Spleen (tissue), 11 donors: ENCODE measurements around the gene PITPNC1. TPM values are rescaled to one million over a fixed set of nuclear protein-coding genes. Genes with fewer than 3 reads are reported as not detected.

Experiments used
- DNase-seq: peaks from one replicate; pipeline ENCODE4 v3.0.0-alpha.2; 2020
- H3K27ac ChIP-seq, 8 donors: fragments of 200-600 bp; sonication (generic) in 7 of 8; 1 replicate in 4 of 8; 2 replicates in 4 of 8; pipeline versions ENCODE4 v1.5.0 to v1.8.0; 2016 to 2021; ENCODE audit warnings: inconsistent platforms in 4 of 8, mild to moderate bottlenecking in 4 of 8, moderate library complexity in 1 of 8
- H3K27me3 ChIP-seq, 7 donors: fragments of 200-600 bp; sonication (generic) in 6 of 7; replicated peaks in 1 of 7; 1 replicate in 4 of 7; 2 replicates in 3 of 7; pipeline versions ENCODE4 v1.5.0 to v1.8.0; 2016 to 2021; ENCODE audit warnings: inconsistent platforms in 3 of 7, mild to moderate bottlenecking in 1 of 7
- H3K36me3 ChIP-seq, 6 donors: fragments of 200-600 bp; sonication (generic) in 5 of 6; 1 replicate in 4 of 6; 2 replicates in 2 of 6; pipeline versions ENCODE4 v1.5.0 to v1.8.0; 2016 to 2021; ENCODE audit warnings: inconsistent platforms in 2 of 6
- H3K4me1 ChIP-seq, 6 donors: fragments of 200-600 bp; sonication (generic) in 5 of 6; 1 replicate in 3 of 6; 2 replicates in 3 of 6; pipeline versions ENCODE4 v1.5.0 to v1.8.0; 2016 to 2021; ENCODE audit warnings: inconsistent platforms in 3 of 6
- H3K4me3 ChIP-seq, 8 donors: fragments of 200-600 bp; sonication (generic) in 7 of 8; 1 replicate in 4 of 8; 2 replicates in 4 of 8; pipeline versions ENCODE4 v1.5.0 to v1.8.0; 2016 to 2021; ENCODE audit warnings: inconsistent platforms in 4 of 8, mild to moderate bottlenecking in 4 of 8, moderate library complexity in 2 of 8
- H3K9me3 ChIP-seq, 8 donors: fragments of 200-600 bp; sonication (generic) in 7 of 8; 1 replicate in 4 of 8; 2 replicates in 4 of 8; pipeline versions ENCODE4 v1.5.0 to v1.8.0; 2016 to 2021; ENCODE audit warnings: inconsistent platforms in 4 of 8
- POLR2A ChIP-seq, 3 donors: fragments of 450-650 bp; IDR thresholded peaks; one replicate each; pipeline ENCODE4 v1.5.1; 2017; ENCODE audit warnings: antibody characterized with exemption in 3 of 3, mild to moderate bottlenecking in 1 of 3
- POLR2AphosphoS5 ChIP-seq, 3 donors: sonication (generic); formaldehyde crosslinking; IDR thresholded peaks; one replicate each; pipeline ENCODE4 v1.5.1; 2017; ENCODE audit warnings: antibody characterized with exemption in 3 of 3
- WGBS, 5 donors: extraction: QIAGEN DNeasy Blood & Tissue Kit in 3 of 5; methylation state at CpG; one replicate each; pipeline versions ENCODE4 v1.1.5 to v1.1.7; 2013 to 2018; 5-methylcytosine and 5-hydroxymethylcytosine counted together
- intact Hi-C: fragments of 100-400 bp; cut with DNase I; formaldehyde crosslinking; loops from one replicate; pipeline ENCODE4 v1.15.0; 2023; ENCODE audit warnings: low total_unique reads
- polyA plus RNA-seq, 3 donors: library from polyadenylated mRNA; stranded (reverse); fragments of 200-250 nt; gene quantifications; one replicate each; pipeline ENCODE4 v1.2.1, GENCODE V29; 2013
- total RNA-seq, 7 donors: library from RNA; depleted of rRNA in 3 of 7; stranded (reverse); fragments of >200 nt in 3 of 7; fragmentation: NEBNext Ultra II Directional in 4 of 7; extraction: Animal tissue kit (Norgen Biotek cat#: 25700) in 4 of 7; gene quantifications; one replicate each; pipeline versions ENCODE4 v1.1.0 to v1.2.1, GENCODE V29; 2016 to 2021
- TF ChIP-seq, protein P1 (sequence below), 11 experiments: fragments of 200-600 bp in 7 of 11; fragments of 450-650 bp in 4 of 11; sonication (generic) in 4 of 11; IDR thresholded peaks in 8 of 11; conservative IDR thresholded peaks in 3 of 11; 1 replicate in 7 of 11; 2 replicates in 4 of 11; pipeline versions ENCODE4 v1.4.0 to v1.8.0; 2016 to 2021; ENCODE audit warnings: antibody characterized with exemption in 11 of 11, inconsistent platforms in 4 of 11, mild to moderate bottlenecking in 1 of 11
- donor health status: healthy with polysubstance abuse.
- donor health status: DM: no; HTN: no; CAD: no; lungs with moderate emphysema.
- donor health status: DM: no; HTN: no; CAD: no.
- donor health status: Bipolar disorder and iron deficiency.
- donor health status: healthy.
- donor health status: DM: no; HTN: no; CAD: no.
- donor health status: DM: yes; HTN: yes; CAD: no.

Gene PITPNC1
- total and polyA plus RNA-seq, 10 donors, result 5.8 to 33.8 (median 18.8) TPM

DNA sequence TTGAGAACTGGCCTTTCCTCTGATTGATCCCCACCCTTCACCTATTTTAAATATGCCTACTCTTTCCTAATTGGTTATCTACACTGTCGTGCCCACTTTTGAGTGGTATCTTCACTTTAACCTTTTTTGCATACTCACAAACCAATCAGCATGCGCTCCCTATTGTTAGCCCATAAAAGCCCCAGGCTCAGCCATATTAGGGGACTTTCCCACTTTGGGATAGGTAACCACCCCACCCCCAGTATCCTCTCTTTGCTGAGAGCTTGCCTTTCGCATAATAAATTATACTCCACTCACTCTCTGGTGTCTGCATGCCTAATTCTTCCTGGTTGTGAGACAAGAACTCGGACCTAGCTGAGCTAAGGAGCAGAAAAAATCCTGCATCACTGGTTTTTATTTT lies 281.2 kb downstream of the PITPNC1 start:
- Histone ChIP-seq H3K4me1 (no peaks in the 10 kb centered on the region), H3K27ac (no peak overlapping the region), H3K27me3 (no peaks in the 10 kb centered on the region), H3K36me3 (peaks cover 0 to 12% (median 0%) of the 10 kb centered on the region in 6 donors), H3K4me3 (no peak overlapping the region), H3K9me3 (peaks cover 0 to 25% (median 20%) of the 10 kb centered on the region in 8 donors)
- TF ChIP-seq POLR2AphosphoS5 (IDR thresholded peaks at IDR 0.05), result no peak
- no peak for TF ChIP-seq POLR2A (IDR thresholded peaks at IDR 0.05)
- TF ChIP-seq, protein P1, sequence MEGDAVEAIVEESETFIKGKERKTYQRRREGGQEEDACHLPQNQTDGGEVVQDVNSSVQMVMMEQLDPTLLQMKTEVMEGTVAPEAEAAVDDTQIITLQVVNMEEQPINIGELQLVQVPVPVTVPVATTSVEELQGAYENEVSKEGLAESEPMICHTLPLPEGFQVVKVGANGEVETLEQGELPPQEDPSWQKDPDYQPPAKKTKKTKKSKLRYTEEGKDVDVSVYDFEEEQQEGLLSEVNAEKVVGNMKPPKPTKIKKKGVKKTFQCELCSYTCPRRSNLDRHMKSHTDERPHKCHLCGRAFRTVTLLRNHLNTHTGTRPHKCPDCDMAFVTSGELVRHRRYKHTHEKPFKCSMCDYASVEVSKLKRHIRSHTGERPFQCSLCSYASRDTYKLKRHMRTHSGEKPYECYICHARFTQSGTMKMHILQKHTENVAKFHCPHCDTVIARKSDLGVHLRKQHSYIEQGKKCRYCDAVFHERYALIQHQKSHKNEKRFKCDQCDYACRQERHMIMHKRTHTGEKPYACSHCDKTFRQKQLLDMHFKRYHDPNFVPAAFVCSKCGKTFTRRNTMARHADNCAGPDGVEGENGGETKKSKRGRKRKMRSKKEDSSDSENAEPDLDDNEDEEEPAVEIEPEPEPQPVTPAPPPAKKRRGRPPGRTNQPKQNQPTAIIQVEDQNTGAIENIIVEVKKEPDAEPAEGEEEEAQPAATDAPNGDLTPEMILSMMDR (IDR thresholded peaks at IDR 0.05 in 8 of 11, conservative IDR thresholded peaks at IDR 0.05 in 3 of 11), result no peak
- intact Hi-C loops, result no loop called here
- DNase-seq, result no peak
- WGBS, 5 donors, result 83 to 99% (median 96%) methylated on average over 4 of the region's 4 CpGs

DNA sequence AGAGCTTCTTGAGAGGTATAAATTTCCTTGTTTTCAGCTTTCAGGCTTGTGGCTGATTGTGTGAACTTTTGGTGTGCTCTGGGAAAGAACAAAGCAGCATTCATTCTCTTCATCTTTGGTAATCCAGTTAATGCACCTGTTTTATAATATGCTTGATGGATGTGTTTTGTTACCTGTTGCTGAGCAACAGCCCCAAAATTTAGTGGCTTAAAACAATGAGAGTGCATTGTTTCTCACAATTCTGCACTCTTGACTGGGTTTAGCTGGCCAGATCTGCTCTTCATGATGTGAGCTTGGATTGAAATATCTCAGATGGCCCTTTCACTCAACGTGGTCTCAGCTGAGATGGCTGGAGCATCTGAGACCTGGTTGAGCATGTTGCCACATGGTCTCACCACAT lies 281.9 kb downstream of the PITPNC1 start:
- intact Hi-C loops, result no loop called here
- Histone ChIP-seq H3K9me3 (peaks cover 0 to 25% (median 20%) of the 10 kb centered on the region in 8 donors), H3K36me3 (peaks cover 0 to 7% (median 0%) of the 10 kb centered on the region in 6 donors), H3K27me3 (no peaks in the 10 kb centered on the region), H3K4me3 (no peak overlapping the region), H3K4me1 (no peaks in the 10 kb centered on the region), H3K27ac (no peak overlapping the region)
- DNase-seq, result no peak
- whole genome bisulfite sequencing, 5 donors, result 64 to 100% (median 95%) methylated on average over 1 of the region's 1 CpG
- TF ChIP-seq, protein P1 (IDR thresholded peaks at IDR 0.05 in 8 of 11, conservative IDR thresholded peaks at IDR 0.05 in 3 of 11), result no peak
- TF ChIP-seq POLR2A (IDR thresholded peaks at IDR 0.05), result no peak
- no peak for TF ChIP-seq POLR2AphosphoS5 (IDR thresholded peaks at IDR 0.05)

DNA sequence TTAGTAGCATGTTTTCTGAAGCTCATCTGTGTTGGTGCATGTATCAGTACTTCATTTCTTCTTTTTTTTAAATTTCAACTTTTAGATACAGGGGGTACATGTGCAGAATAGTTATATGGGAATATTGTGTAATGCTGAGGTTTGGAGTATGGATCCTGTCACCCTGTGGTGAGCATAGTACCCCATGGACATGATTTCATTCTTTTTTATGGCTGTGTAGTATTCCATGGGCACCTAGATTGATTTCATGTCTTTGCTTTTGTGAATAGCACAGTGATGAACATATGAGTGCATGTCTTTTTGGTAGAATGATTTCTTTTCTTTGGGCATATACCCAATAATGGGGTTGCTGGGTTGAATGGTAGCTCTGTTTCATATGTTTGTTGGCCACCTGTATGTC lies 285.6 kb downstream of the PITPNC1 start:
- intact Hi-C loops, result no loop called here
- H3K9me3 ChIP-seq, result peaks cover 0 to 22% (median 15%) of the 10 kb centered on the region in 8 donors
- peaks cover 0 to 5% (median 0%) of the 10 kb centered on the region in 6 donors for H3K36me3 ChIP-seq
- no peaks in the 10 kb centered on the region for H3K27me3 ChIP-seq
- H3K4me1 ChIP-seq, result peaks cover 0 to 2% (median 0%) of the 10 kb centered on the region in 6 donors
- no peak for TF ChIP-seq POLR2A (IDR thresholded peaks at IDR 0.05)
- TF ChIP-seq, protein P1 (IDR thresholded peaks at IDR 0.05 in 8 of 11, conservative IDR thresholded peaks at IDR 0.05 in 3 of 11), result no peak
- H3K4me3 ChIP-seq, result no peak overlapping the region
- DNase-seq, result no peak
- H3K27ac ChIP-seq, result no peak overlapping the region

DNA sequence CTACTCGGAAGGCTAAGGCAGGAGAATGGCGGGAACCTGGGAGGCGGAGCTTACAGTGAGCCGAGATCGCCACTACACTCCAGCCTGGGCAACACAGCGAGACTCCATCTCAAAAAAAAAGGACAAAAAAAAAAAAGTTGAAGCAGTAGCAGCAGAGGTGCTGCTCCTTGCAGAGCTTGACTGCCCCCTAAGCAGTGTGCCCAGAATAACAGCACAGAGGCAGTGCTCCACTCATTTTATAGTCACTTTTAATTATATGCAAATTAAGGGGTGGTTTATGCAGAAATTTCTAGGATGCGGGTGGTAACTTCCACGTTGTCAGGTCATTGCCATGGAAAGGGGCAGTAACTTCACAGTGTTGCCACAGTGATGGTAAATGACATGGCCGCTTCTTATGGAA lies 286.4 kb downstream of the PITPNC1 start:
- DNase-seq, result no peak
- Histone ChIP-seq H3K4me1 (peaks cover 0 to 2% (median 0%) of the 10 kb centered on the region in 6 donors), H3K9me3 (peaks cover 0 to 14% (median 9%) of the 10 kb centered on the region in 8 donors), H3K36me3 (peaks cover 0 to 5% (median 0%) of the 10 kb centered on the region in 6 donors), H3K27ac (no peak overlapping the region), H3K27me3 (no peaks in the 10 kb centered on the region), H3K4me3 (no peak overlapping the region)
- TF ChIP-seq POLR2AphosphoS5 (IDR thresholded peaks at IDR 0.05), result no peak
- no peak for TF ChIP-seq POLR2A (IDR thresholded peaks at IDR 0.05)
- TF ChIP-seq, protein P1 (IDR thresholded peaks at IDR 0.05 in 8 of 11, conservative IDR thresholded peaks at IDR 0.05 in 3 of 11), result no peak
- WGBS, 5 donors, result 91 to 96% (median 93%) methylated on average over 9 of the region's 9 CpGs
- intact Hi-C loops, result no loop called here
